ENCODE data around the gene ADCY2.

ADCY2 gene

GRCh38 chr5:7437836-7438235 is 41.9 kb downstream of the ADCY2 start:
- no peak for DNase-seq

GRCh38 chr5:7445068-7445467 is 49.1 kb downstream of the ADCY2 start:
- DNase-seq, result no peak

DNA sequence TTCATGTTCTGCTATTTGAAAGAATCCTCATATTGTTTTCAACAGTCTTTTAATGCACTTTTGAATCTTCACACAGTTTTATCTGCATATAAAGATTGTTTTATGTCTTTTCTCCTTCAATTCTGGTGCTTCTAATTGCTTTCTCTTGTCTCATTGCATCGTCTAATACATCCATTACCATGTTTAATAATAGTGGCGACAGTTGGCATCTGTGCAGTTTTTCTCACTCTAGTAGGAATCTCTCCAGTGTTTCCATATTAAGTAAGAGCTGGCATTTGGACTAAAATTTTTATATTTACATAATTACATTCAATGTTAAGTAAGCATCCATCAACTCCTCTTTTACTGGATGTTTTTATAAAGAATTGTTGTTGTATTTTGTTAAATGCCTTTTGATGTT is 49.9 kb downstream of the ADCY2 start:
- no peak for DNase-seq

GRCh38 chr5:7446913-7447312 is 51.0 kb downstream of the ADCY2 start:
- DNase-seq, result no peak

DNA sequence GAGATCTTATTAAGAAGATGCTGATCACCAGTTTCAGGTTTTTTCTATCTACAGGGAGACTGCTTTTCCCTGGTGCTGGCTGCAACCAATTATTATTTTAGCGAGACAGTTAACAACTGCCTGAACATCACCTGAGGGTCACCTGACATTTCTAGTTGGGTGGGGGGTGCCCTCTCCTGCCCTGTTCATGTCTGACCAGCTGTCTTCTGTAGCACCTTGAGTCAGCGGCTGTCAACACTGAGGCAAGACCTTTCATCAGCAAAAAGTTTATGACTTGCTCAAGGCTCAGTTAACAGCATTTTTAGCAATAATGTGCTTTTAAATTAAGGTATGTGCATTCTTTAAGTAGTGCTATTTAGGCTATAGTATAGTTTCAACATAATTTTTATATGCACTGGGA is 58.0 kb downstream of the ADCY2 start:
- DNase-seq, result no peak

GRCh38 chr5:7456206-7456605 is 60.3 kb downstream of the ADCY2 start:
- DNase-seq, result no peak

DNA sequence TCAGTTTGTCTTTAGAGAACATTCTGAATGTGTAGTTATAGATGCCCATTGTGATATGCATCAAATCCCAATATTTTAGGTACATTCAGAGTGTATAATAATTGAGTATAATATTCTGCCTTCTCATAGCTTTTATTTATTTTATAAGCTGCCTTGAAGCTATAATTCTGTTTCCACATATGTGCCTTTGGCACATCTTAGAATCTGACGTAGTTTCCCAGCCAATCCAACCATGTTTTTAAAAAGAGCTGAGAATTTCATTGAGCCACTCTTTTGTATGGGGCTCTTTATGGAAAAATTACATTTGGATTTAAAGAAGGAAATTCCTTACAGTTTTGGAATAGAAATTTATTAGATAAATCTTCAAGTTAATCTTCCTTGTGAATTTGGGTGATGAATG is 65.4 kb downstream of the ADCY2 start:
- DNase-seq, result no peak

DNA sequence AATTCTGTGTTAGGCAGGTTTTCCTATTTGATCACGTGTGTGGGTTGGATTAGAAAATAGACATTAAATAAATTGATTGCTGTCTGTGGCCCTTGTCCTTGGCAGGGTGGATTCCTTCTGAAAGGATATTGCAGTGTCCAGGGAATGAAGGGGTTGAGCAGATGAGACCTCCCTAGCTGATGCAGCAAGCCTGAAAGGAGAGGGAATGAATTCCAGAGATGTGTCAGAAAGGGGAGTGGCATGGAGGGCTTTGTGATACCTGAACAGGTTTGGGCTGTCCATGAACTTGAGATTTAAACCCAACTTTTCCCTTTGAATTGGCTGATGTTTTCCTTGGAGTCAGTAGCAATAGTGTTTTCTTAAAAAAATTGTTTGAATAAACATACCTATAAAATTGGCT is 66.8 kb downstream of the ADCY2 start:
- no peak for DNase-seq

DNA sequence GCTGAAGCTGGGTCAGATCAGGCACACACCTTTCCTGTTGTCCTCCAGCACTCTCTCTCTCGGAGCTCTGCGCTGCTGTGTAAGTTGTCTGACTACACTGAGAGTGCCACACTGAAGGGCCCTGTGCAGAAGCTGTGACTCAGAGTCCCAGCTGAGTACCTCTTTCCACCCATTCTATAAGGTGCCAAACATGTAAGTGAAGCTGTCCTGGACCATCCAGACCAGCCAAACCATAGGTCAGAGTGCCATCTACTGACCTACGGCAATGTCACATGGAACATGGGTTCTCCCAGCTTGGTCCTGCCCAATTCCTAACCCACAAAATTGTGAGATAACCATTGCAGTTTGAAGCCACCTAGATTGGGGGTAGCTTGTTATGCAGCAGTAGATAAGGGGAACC is 68.2 kb downstream of the ADCY2 start:
- DNase-seq, result no peak

DNA sequence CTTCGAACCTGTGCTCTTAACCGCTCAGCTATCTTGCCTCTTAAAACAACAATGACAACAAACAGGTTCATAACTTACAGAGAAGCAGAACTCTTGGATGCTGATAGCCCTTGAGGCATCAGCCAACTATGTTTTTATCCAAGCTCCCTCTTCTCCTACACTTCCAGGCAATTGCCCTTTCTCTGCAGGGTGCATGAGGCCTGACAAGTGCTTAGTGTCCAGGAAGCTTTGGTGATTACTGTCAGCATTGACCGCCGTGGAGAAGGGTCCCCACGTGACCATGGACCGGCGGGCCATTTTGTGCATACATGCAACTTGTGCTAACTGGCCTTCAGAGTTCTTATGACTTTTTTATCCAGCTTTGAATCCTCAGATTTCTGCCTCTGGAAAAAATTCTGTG is 71.2 kb downstream of the ADCY2 start:
- DNase-seq, result no peak

- no peak for DNase-seq
Measured at GRCh38 chr5:7468742-7469141, 72.8 kb downstream of the ADCY2 start.

DNA sequence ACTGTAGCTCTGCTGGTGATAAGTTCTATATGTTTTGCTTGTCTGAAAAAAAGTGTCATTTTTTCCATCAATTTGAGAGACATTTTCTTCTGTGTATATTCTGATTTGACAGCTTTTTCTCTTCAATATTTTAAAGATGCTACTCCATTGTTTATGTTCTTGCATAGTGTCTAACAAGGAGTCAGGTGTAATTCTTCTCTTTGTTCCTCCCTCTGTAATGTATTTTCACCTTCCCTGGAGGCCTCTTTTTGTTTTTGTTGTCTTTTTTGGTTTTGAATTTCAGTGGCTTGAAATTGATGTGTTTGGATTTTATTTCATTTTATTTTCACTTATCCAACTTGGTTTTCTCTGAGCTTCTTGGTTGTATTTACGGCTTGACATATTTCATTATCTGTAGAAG is 75.8 kb downstream of the ADCY2 start:
- no peak for DNase-seq

DNA sequence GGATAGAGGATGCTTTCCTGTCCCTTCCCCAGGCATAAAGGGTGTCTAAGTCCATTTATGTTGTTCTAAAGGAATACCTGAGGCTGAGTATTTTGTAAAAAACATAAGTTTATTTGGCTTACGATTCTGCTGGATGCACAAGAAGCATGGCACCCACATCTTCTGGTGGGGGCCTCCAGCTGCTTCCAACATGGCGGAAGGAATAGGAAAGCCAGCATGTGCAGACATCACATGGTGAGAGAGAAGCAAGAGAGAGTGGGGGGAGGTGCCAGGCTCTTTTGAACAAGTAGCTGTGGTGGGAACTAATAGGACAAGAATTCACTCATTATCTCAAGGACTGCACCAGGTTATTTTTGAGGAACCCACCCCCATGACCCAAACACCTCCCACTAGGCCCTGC is 77.2 kb downstream of the ADCY2 start:
- no peak for DNase-seq

- DNase-seq, result no peak
Measured at GRCh38 chr5:7473668-7474215, 77.8 kb downstream of the ADCY2 start.

DNA sequence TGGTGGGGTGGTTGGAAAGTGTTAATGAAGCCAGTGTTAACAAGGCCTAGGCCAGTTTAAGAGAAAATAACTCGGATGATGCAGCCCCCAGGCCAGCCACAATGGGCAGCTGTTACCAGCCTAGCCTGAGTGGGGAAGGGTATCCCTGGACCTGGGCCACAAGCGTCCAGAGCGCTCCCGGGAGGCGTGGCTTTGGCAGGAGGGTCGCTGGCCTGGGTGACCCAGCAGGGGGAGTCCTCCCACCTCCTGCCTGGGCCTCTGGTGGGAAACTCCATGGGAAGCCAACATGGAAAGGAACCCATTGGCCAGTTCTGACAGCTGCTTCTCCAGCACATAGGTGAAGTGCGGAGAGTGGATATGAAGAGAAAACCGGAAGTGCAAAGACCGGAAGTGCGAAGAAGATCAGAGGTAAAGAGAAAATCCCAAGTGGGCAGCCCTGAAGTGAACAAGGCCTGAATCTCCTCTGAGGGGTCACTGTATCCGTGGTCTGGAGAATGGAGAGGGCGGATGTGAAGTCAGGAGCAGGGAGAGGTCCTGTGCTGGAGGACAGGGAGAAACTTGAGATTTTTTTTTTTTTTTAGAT is 79.0 kb downstream of the ADCY2 start:
- DNase-seq, result no peak

DNA sequence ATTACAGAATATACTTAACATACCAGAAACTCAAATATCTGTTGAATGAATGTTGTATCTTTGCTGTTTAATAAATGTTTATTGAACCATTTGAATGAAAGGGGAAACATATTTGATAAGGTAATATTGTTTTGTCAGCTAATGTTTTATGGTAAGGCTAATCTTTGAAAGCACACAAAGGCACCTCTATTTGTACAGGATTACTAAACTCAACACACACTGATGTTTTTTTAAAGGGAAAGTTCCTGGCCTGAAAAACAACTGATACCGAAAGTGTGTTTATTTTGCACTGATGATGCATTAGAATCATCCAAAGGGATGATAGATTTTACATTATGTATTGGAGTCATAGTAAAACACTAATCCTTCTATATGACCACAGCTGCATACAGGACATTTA is 82.5 kb downstream of the ADCY2 start:
- DNase-seq, result no peak

GRCh38 chr5:7488734-7489133 is 92.8 kb downstream of the ADCY2 start:
- DNase-seq, result no peak

- DNase-seq, result no peak
Measured at GRCh38 chr5:7492371-7492770, 96.4 kb downstream of the ADCY2 start.

- peak in 3 of 51 donors; percentile 6 to 22 (median 8) for DNase-seq
Measured at GRCh38 chr5:7493081-7493480, 97.1 kb downstream of the ADCY2 start.

DNA sequence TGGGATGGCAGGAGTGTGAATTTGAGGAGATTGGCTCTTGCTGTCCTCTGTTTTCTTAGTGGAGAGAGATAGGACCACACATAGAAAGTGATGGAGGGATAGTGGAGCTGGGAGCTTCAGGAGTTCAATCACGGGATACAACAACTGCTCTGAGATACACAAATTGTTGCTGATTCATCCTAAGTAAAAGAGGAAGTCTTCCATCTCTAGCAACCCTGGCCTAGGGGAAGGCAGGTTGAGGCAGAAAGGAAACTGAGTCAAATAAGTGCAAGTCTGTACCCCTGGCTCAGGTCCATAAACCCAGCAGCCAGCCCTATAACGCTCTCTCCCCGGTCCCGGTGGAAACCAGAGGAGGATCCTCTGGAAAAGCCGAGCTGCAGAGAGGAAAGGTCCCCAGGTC is 97.7 kb downstream of the ADCY2 start:
- DNase-seq, result no peak

- no peak for DNase-seq
Measured at GRCh38 chr5:7494481-7495130, 98.7 kb downstream of the ADCY2 start.

GRCh38 chr5:7495131-7495517 is 99.2 kb downstream of the ADCY2 start:
- DNase-seq, result no peak

- no peak for DNase-seq
Measured at GRCh38 chr5:7500256-7500655, 104.3 kb downstream of the ADCY2 start.

DNA sequence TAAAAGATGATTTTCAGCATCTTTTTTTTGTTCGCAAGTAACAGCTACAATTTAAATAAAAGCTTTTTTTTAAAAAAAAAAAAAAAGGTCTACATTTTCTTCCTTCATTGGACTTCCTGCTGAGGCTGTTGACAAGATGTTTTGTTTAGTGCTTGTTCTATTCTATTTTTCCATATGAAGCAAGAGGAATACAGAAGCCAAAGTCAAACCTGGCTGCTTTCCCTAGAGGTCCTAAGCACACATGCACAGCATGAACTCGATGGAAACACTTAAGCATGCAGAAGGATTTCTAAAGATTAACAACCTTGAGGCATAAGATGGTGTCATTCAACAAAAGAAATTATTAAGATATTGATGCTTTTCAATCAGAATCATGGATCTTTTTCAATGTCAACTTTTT is 105.1 kb downstream of the ADCY2 start:
- DNase-seq, result no peak
